Smooth muscle cell (in vitro differentiated cells): ENCODE data around the gene CIPC. TPM values are rescaled to one million over a fixed set of nuclear protein-coding genes. Genes with fewer than 3 reads are reported as not detected.
A peak's percentile ranks its signal among the peaks of the same experiment; 100 is the strongest.

Experiments
- DNase-seq: peaks from one replicate; lab custom pipeline; 2025; ENCODE audit not compliant: unreplicated experiment; lab: John Stamatoyannopoulos, UW
- H2AFZ ChIP-seq: fragments of 200-600 bp; sonication (generic); 2 replicates; pipeline ENCODE4 v1.6.0; 2016; ENCODE audit warnings: antibody characterized with exemption, low read depth, mild to moderate bottlenecking
- H3F3A ChIP-seq: fragments of 200-600 bp; sonication (generic); 2 replicates; pipeline ENCODE4 v1.6.0; 2017; ENCODE audit warnings: antibody characterized with exemption, low read depth
- H3K27ac ChIP-seq: fragments of 200-600 bp; sonication (generic); 2 replicates; pipeline ENCODE4 v1.5.1; 2016; ENCODE audit warnings: low read depth, mild to moderate bottlenecking
- H3K27me3 ChIP-seq: fragments of 200-600 bp; sonication (generic); 2 replicates; pipeline ENCODE4 v1.6.1; 2016; ENCODE audit warnings: low read depth, mild to moderate bottlenecking
- H3K36me3 ChIP-seq: fragments of 200-600 bp; sonication (generic); 2 replicates; pipeline ENCODE4 v1.5.1; 2016; ENCODE audit warnings: low read depth
- H3K4me1 ChIP-seq: fragments of 200-600 bp; sonication (generic); 2 replicates; pipeline ENCODE4 v1.5.1; 2016; ENCODE audit warnings: low read depth
- H3K4me2 ChIP-seq: fragments of 200-600 bp; sonication (generic); 2 replicates; pipeline ENCODE4 v1.6.0; 2016; ENCODE audit warnings: mild to moderate bottlenecking
- H3K4me3 ChIP-seq: fragments of 200-600 bp; sonication (generic); 2 replicates; pipeline ENCODE4 v1.5.1; 2016; ENCODE audit warnings: mild to moderate bottlenecking
- H3K79me2 ChIP-seq: fragments of 200-600 bp; sonication (generic); 2 replicates; pipeline ENCODE4 v1.6.0; 2016; ENCODE audit warnings: low read depth, mild to moderate bottlenecking
- H3K9ac ChIP-seq: fragments of 200-600 bp; sonication (generic); 2 replicates; pipeline ENCODE4 v1.6.0; 2016; ENCODE audit warnings: low read depth
- H3K9me3 ChIP-seq: fragments of 200-600 bp; sonication (generic); replicated peaks from 2 replicates; pipeline ENCODE4 v1.5.1; 2016; ENCODE audit warnings: low read depth
- H4K20me1 ChIP-seq: fragments of 200-600 bp; sonication (generic); 2 replicates; pipeline ENCODE4 v1.6.0; 2016; ENCODE audit warnings: low read depth
- WGBS: methylation state at CpG from one replicate; pipeline ENCODE4 v1.1.7; 2016; ENCODE audit warnings: low lambda C conversion rate; 5-methylcytosine and 5-hydroxymethylcytosine counted together
- polyA plus RNA-seq: library from polyadenylated mRNA; unstranded; fragments of >200 nt; fragmentation: Nextera tagmentation; extraction: Ambion mirVana; gene quantifications from 2 replicates; pipeline ENCODE4 v1.2.1, GENCODE V29; 2016
- total RNA-seq: library from RNA; depleted of rRNA; stranded (reverse); fragments of >200 nt; gene quantifications from 2 replicates; pipeline ENCODE4 v1.2.3, GENCODE V29; 2014
- TF ChIP-seq, protein P1 (sequence below): fragments of 200-600 bp; sonication (generic); IDR thresholded peaks from 2 replicates; pipeline ENCODE4 v1.5.1; 2017; ENCODE audit warnings: borderline replicate concordance, mild to moderate bottlenecking, antibody characterized with exemption; ENCODE audit not compliant: insufficient read depth, poor library complexity, severe bottlenecking

The CIPC gene, protein sequence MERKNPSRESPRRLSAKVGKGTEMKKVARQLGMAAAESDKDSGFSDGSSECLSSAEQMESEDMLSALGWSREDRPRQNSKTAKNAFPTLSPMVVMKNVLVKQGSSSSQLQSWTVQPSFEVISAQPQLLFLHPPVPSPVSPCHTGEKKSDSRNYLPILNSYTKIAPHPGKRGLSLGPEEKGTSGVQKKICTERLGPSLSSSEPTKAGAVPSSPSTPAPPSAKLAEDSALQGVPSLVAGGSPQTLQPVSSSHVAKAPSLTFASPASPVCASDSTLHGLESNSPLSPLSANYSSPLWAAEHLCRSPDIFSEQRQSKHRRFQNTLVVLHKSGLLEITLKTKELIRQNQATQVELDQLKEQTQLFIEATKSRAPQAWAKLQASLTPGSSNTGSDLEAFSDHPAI
- total RNA-seq (14.3 and 15.1 TPM in 2 replicates), polyA plus RNA-seq (3.6 and 5.6 TPM in 2 replicates)

DNA sequence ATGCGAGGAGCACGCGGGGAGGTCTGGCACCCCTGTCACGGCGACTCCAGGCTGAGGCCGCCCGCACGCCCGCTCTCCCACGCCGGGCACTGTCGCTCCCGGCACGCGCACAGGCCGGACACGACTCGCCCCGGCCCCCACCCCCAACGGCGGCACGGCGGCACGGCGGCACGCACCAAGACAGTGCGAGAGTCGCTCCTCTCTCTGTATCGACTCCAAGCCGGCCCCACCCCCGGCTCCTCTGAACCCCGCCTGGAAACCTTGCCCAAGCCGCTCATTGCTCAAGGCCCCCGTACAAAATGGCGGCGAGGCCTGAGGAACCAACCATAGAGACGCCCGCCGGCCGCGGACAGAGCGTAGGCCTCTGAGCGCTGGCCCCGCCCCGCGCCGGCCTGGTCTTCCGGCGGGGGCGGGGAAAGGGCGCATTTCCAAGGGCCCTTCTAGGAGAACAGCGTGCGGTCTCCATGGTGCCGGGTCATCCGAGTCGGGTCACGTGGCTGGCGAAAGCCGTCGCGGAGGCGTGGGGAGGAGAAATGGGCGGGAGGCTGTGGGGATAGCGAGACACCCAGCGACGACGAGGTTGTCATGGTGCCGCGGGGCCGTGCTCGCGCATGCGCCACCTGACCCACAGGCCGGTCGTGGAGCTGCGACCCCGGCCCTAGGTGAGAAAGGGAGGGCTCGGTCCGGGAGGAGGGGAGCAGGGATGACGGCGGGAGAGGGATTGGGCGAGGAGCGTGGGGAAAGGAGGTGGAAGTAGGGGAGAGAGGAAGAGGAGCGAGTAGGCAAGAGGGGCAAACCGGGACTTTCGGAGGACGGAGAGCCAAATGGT lies at the start of gene CIPC:
CIPC (plus strand) TSS at position 559 of the 829 bp plus-strand sequence. CDS start 7,451 bp downstream, outside the sequence.
- Histone ChIP-seq H3K79me2 (peaks cover 36% of the 10 kb centered on the region), H3K27ac (peak within 1 kb of the TSS; percentile 96), H3K4me1 (peaks cover 20% of the 10 kb centered on the region), H3K9me3 (no peaks in the 10 kb centered on the region), H3F3A (peaks cover 6% of the 10 kb centered on the region), H3K27me3 (no peaks in the 10 kb centered on the region), H3K4me3 (peak within 1 kb of the TSS; percentile 75), H3K36me3 (no peaks in the 10 kb centered on the region), H3K4me2 (peak within 1 kb of the TSS; percentile 91), H4K20me1 (peaks cover 3% of the 10 kb centered on the region), H2AFZ (peak within 1 kb of the TSS; percentile 91), H3K9ac (peak within 1 kb of the TSS; percentile 95)
- peak; percentile 95 for DNase-seq
- TF ChIP-seq, protein P1, sequence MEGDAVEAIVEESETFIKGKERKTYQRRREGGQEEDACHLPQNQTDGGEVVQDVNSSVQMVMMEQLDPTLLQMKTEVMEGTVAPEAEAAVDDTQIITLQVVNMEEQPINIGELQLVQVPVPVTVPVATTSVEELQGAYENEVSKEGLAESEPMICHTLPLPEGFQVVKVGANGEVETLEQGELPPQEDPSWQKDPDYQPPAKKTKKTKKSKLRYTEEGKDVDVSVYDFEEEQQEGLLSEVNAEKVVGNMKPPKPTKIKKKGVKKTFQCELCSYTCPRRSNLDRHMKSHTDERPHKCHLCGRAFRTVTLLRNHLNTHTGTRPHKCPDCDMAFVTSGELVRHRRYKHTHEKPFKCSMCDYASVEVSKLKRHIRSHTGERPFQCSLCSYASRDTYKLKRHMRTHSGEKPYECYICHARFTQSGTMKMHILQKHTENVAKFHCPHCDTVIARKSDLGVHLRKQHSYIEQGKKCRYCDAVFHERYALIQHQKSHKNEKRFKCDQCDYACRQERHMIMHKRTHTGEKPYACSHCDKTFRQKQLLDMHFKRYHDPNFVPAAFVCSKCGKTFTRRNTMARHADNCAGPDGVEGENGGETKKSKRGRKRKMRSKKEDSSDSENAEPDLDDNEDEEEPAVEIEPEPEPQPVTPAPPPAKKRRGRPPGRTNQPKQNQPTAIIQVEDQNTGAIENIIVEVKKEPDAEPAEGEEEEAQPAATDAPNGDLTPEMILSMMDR, result no peak
- WGBS, result under 1% methylated on average over 67 of the region's 87 CpGs

DNA sequence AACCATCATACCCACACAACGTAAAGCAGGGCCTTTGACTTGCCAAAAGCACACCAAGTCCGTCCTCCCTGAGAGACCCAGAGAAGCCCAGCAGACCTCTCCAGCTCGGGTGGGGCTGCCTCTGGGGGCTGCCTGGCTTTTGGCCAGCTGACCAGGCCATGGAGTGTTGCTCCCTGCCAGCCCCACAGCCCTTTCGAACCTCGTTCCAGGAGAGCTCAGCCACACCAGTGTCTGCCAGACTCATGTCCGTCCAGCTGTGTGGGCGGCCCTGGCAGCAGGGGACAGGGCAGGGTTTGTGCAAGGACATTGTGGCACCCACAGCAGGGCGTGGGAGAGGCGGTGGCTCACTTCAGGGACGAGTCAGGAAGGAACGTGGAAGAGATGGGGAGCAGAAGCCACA lies 46.9 kb upstream of the CIPC start:
- H3K79me2 ChIP-seq, result no peaks in the 10 kb centered on the region
- WGBS, result 53% methylated on average over 11 of the region's 11 CpGs
- no peak overlapping the region for H3K4me3 ChIP-seq
- peak overlapping the region; percentile 24 for H3K27ac ChIP-seq
- TF ChIP-seq, protein P1, result no peak
- H4K20me1 ChIP-seq, result no peaks in the 10 kb centered on the region
- no peaks in the 10 kb centered on the region for H3K27me3 ChIP-seq
- H3K4me1 ChIP-seq, result no peaks in the 10 kb centered on the region
- DNase-seq, result no peak
- no peak overlapping the region for H3K4me2 ChIP-seq
- no peak overlapping the region for H3K9ac ChIP-seq
- peaks cover 7% of the 10 kb centered on the region for H3F3A ChIP-seq
- H3K9me3 ChIP-seq, result no peaks in the 10 kb centered on the region
- H3K36me3 ChIP-seq, result no peaks in the 10 kb centered on the region
- H2AFZ ChIP-seq, result peak overlapping the region; percentile 66

DNA sequence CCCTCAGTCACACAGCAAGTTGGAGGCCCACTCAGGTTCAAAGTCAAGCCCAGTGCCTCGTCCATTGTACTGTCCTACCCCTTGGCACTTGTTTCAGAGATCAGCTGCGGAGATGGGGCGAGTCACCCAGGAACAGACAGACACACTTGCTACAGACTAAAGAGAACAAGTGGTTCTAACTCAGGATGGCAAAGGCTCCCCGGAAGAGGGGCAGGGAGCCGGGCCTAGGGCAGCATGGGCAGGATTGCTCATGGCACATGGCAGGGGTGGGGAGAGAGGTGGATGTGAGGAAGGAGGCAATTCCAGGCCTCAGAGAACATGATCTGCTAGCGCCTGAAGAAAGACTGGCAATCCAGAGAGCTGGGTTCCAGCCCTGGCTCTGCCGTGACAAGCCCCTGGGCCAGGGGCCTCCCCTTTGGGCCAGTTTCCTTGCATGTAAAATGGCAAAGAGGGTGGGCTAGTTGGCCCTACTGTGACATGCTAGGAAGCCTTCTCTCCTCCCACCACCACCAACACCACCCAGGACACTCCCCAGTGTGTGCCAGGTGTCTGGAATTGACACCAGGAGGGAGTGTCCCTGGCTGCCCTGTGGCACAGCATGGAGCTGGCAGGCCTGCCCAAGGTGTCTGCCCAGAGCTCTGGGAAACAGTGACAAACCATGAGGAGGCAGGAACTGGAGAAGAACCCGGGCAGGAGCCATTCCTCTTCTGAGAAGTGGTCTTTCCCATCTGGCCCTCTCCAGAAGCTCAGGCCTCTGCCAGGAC lies 45.6 kb upstream of the CIPC start:
- Histone ChIP-seq H3K9me3 (no peaks in the 10 kb centered on the region), H3K79me2 (no peaks in the 10 kb centered on the region), H3K27me3 (no peaks in the 10 kb centered on the region), H3K9ac (no peak overlapping the region), H2AFZ (no peak overlapping the region), H4K20me1 (no peaks in the 10 kb centered on the region), H3K4me3 (no peak overlapping the region), H3F3A (peaks cover 4% of the 10 kb centered on the region), H3K36me3 (no peaks in the 10 kb centered on the region), H3K4me2 (peak overlapping the region; percentile 3), H3K4me1 (no peaks in the 10 kb centered on the region), H3K27ac (peak overlapping the region; percentile 26)
- WGBS, result 92% methylated on average over 8 of the region's 8 CpGs
- DNase-seq, result no peak
- TF ChIP-seq, protein P1, result no peak
